HG03196 (cell line): Measurements from ENCODE around the gene FBXO41.

ENCODE experiments used
- ATAC-seq: cut with Tn5 transposase; IDR thresholded peaks from one replicate; pipeline ENCODE4 v1.9.1; 2021; ENCODE audit not compliant: unreplicated experiment

The FBXO41 gene

DNA sequence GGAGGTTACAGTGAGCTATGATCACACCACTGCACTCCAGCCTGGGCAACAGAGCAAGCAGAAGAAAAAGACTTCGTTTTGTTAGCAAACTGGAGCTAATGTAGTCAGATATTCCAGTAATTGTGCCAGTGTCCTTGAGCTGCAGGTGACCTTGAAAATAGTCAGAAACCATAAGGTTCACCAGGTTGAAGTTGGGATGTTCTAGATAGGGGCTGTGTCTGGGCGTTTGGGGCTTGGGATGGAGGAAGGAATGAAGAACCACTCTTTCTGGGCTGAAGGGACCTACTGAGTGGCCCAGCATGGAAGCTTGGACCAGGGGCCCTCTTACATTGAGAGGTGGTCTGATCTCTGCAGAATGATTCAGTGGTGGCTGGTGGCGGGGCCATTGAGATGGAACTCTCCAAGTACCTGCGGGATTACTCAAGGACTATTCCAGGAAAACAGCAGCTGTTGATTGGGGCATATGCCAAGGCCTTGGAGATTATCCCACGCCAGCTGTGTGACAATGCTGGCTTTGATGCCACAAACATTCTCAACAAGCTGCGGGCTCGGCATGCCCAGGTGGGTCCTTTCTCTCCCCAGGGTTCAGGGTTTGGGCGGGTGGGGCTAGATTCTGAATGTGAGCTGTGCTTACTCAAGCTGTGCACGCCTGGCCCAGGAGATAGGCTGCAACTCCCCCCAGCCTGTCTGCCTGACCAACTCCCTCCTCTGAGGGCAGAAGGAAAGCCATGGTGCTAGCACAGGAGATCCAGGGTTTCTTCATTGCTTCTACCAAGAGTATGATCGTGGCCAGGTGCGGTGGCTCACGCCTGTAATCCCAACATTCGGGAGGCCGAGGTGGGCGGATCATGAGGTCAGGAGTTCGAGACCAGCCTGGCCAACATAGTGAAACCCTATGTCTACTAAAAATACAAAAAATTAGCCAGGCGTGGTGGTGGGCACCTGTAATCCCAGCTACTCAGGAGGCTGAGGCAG lies 33.1 kb downstream of the FBXO41 start:
- no peak for ATAC-seq

DNA sequence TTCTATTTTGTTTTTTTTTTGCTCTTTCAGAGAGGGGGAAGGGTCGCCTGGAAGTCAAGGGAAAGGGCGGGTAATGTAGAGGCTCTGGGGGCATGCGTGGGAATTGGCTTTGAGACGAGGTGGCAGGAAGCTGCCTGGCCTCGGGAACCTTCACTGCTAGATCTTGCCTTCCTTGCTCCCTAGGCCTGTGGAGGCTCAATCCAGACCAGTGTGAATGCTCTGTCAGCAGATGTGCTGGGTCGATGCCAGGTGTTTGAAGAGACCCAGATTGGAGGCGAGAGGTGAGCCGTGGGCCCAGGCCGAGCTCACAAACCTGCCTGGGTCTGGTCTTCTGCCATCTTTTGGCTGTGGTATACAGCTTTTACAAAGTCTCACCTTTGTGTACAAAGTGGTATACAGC lies 34.6 kb downstream of the FBXO41 start:
- no peak for ATAC-seq

DNA sequence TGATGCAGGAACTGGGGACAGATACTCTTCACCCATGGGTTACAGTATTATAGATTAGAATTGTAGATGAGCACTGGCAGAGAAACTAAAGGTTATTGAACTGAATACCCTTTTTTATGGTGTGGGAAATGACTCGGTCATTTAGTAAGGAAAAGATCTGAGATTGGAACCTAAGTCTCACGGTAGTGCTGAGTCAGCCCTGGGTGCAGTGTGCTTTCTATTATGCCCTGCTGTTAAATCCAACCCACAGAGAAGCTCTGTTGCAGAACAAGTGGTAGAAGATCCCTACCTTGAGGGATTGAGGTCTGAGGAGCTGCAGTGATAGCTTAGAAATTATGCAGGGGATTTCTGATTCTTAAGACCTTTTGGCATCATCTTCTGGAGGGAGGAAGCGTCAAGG lies 37.4 kb downstream of the FBXO41 start:
- ATAC-seq: no peak

DNA sequence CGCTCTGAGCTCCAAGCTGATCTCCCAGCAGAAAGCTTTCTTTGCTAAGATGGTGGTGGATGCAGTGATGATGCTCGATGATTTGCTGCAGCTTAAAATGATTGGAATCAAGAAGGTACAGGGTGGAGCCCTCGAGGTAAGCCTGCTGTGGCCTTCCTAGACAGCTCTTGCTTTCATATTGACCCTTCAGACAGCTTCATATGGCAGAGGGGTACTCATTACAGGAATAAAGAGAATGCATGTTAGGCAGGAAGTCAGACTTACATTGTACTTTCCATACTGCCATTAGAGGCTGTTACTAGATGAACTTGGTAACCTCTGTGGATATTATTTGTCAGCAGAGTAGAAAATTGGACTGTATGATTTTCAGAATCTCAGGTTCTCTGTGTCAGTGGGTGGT lies 39.7 kb downstream of the FBXO41 start:
- no peak for ATAC-seq

DNA sequence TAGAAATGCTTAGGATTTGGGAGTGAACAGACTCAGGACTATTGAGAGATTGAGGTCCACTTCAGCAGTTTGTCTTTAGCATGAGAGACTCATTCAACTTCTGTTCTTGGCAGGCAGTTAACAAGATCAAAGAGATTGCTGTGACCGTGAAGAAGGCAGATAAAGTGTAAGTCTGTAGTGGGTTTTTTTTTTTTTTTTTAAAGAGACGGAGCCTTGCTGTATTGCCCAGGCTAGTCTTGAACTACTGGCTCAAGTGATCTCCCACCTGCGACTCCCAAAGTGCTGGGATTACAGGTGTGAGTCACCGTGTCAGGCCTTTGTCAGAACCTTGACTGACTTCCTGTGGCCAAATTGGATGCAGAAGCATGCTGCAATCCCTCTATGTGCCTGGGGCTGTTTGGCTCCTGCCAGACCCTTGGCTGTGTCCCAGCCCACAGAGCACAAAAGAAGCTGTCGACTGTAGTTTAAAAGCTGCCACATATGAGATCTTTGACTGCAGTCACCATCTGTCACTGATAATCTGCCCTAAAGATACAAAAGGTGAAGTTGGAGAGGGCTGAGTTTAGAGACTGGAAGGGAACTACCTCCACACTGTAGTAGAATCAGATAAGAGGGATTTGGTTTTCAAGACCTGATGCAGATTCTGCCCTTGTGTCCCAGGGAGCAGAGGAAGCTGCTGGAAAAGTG lies 40.3 kb downstream of the FBXO41 start:
- no peak for ATAC-seq

DNA sequence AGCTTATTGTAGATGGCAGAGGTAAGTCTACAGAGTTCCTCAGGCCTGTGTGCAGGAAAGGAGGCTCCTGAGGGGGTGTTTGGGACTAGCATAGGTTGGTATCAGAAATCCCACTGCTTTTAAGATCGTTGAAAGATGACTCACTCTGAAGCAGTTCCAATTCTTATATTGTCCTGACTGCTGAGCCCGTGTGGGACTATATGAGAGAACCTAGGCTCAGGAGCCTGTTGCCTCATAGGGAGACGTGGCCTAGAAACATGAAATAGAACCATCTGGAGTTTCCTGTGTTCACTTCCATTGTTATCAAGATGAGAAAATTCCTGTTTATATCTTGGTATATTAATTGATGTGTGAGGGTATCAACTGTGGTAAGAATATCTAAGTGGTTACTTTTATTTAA lies 44.5 kb downstream of the FBXO41 start:
- no peak for ATAC-seq

DNA sequence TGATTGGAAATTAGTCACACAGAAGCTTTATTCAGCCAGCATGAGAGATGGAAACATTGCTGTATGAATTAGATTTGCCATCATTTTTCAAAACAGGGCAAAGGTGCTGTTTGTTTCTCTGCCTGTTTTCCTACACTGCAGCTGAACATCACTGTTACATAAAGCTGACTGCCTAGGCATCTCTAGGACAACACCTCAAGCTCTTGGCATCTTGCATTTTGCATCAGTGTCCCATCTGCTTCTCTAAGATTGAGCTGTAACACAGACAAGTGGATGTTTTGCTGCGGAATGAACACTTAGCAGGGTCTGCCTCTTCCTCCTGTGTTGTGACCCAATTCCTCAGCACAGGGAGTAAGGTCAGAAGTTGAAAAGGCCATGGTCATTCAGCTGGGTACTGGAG lies 45.3 kb downstream of the FBXO41 start:
- ATAC-seq: no peak

DNA sequence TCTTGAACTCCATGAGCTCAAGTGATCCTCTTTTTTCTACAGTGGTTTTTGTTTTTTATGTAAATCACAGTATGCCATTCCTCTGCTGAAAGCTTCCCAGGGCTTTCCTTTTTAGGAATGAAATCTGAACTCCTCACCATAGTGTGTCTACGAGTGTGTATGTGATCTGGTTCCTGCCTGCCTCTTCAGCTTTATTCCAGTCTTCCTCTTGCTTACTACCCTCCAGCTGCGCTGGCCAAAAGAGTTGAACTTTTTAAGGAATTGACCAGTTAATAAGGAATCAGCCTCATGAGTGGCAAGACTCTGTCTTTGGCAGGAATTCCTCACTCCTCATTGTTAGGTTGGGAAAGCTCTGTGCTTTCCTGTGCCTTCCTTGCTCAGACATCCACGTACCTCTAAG lies 46.1 kb downstream of the FBXO41 start:
- ATAC-seq: no peak

DNA sequence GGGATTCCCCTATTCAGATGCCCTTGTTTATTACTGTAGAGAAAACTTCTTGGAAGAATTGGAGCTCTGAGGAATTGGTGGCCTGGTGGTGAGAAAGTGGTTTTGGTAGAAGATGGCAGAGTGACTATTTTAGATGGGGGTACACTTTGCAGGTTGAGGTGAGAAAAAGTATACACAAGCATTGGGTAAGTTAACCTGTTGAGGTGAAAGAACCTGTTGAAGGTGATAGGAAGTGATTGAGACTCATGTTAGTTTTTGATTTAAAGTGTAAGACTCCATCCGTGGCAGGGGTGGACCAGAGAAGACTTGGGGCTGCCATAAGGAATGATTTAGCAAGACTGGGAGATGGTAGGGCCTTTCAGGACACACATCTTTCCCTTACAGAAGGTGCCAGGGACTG lies 47.1 kb downstream of the FBXO41 start:
- no peak for ATAC-seq

DNA sequence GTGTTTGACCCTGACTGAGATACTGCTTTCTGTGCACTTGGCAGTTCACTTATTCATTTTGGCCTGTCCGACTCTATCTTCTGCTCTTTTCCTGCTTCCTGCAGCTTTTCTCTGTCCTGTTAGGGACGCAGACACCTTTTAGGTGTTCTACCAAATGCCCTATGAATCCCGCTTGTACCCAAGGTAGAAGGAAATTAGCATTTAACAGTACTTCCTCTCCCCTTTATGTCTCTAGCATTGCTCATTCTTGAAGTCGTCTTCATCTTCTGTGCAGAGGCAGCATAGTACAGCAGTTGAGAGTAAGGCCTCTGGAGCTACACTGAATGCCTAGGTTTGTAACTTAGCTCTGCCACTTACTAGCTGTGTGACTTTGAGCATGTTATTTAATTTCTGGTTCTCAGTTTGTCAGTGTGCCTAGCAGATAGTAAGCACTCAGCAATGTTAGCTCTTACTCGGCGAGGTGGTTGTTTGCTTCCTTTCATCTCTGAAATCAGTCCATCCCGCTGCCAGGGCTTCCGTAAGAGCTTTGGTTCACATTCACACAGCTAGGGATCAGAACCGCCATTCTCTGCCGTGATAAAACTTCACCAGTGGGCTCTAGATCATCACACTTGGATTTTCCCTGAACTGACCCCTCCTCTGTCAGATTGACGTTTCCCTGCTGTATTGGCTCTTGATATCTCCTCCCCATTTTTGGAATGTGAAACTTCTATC lies 48.8 kb downstream of the FBXO41 start:
- no peak for ATAC-seq

DNA sequence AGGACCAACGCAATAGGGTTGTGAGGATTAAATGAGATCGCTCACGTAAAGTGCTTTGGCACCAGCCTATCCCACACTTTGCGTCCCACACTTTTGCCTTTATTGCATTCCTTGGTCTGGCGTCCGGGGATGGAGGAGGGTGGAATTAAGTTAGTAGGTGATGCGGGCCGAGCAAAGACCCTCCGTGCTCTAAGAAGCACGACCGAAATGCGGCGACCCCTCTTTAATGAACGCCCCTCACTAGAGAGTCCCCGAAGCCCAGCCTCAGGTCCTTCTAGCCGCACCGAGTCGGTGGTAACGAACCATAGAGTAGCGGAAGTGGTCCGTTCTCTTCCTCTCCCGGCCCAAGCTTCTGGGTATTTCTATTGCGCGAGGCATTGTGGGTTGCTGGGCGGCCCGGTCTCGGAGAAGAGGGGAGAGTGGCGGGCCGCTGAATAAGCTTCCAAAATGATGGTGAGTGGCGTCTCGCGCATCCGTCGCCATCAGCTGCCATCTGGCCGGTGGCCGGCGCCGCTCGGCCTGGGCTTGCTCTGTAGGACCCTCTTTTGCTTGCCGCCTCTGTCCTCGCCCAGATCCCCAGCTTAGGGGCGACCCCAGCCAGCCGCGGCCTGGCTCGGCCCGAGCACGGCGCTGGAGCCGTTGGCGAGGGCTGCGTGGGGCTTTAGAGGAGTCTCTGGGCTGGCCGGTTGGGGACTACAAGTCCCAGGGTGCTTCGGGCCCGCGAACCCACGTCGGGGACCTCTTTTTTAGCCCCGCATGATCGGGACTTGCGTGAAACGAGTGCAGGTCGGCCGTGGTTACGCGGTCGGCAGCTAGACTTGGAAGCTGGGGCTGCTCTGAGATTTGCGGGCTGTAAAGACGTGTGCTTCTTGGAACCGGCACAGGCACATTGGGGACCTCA lies 50.1 kb downstream of the FBXO41 start, which contains the start of gene CCT7:
Gene CCT7 (plus strand): TSS at position 377 of the 901 bp plus-strand sequence. CDS start 71 bp downstream, at position 448.
- ATAC-seq: peak; percentile 64

DNA sequence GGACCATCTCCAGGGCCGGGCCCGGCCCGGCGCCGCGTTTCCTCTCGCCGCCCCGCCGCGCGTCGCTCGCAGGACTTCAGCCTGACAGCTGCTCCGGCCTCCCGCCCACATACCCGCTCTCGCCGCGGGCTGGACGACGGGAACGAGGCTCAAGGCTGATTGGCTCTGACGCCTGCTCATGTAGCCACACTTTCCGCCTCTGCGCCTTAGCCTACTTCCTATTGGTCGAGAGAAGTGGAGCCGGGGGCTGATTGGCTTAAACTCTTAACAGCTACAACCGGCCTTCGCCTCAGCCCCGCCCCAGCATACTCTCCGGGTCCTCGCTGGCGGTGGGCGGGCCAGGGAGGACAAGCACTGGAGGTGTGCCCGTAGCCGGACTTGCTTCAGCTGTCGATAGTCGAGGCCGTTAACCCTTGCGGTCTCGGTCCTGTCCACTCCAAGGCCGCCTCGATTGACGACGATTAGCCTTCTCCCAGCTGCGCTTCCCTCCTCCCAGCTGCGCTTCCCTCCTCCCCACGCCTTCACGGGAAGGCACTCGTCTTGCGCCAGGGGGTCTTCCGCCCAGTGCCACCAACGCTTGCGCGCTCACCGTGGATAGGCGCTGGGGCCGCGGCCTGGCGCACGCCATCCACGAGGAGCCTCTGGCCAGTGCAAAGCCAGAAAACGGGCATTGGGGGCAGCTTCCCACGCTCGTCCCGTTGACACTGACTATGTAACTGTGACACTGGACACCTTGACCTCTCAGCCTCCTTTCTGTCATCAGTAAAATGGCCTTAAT lies 50.9 kb downstream of the FBXO41 start, which contains the start of gene PRADC1:
Gene PRADC1 (minus strand): TSS at position 86 of the 778 bp plus-strand sequence. CDS start 79 bp downstream, at position 7.
- peak; percentile 88 for ATAC-seq

DNA sequence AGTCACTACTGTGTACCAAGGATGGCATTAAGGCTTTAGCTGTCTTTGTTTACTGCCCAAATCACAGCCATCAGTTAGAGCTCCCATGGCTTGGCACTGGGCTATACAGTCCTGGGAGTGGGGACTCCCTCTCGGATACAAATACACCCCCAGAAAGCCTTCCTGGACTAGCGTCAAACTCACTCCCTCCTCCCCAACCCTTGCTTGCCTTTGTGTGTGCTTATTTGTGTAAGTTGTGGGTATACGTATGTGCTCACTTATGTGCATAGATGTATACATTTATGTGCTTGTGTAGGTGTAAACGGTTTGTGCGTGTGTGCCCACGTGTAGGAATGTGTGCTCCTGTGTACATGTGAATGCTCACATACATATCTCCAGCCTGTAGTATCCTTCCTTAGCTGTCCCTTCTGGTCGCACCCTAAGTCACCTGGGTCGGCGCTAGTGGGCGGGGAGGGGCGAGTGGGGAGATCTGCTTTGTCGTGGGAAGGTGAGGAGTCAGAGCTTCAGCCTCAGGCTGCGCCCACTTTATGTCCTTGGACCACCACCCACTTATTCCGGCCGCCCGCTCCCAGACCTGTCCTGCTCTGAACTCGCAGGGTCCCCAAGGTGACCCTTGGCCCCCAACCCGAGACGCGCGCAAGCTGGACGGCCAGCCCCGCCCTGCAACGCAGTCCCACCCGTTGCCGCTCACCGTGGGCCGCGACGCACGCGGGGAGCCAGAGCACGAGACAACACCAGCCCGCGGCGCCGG lies 51.7 kb downstream of the FBXO41 start:
- peak; percentile 13 for ATAC-seq

DNA sequence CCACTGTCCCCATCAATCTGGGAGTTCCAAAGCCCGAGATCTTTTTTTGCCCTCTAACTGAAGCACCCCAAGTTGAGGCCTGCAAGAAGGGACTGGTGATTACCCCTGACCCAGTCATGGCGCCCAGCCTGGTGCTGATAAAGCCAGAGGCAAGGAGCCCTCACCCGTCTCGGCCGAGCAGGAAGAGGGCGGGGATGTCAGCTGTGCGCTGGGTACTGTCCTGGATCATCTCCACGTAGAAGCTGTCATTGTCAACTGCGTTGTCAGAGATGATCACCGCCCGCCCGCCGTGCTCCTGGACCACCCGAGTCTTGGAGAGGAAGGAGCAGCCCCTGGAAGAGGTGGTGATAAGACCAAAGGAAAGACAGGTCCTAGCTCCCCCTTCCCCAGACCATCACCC lies 55.6 kb downstream of the FBXO41 start:
- ATAC-seq: no peak

DNA sequence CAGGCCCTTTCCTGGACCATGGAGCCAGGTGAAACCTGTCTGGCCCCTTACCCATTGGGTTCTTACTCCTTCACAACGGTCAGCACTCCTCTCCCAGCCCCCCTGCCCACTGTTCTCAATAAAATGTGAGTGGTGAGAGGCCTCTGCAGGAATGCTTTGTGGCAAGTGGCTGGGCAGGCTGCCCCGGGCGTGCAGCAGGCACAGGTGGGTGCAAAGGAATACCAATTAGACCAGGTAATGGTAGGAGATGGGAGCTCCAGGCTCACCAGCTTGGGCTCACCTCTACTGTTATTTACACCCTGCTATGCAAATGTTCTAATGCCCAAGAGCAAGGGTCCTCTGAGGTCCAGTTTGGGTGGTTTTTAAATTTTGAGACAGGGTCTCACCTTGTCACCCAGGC lies 57.2 kb downstream of the FBXO41 start:
- ATAC-seq: no peak

DNA sequence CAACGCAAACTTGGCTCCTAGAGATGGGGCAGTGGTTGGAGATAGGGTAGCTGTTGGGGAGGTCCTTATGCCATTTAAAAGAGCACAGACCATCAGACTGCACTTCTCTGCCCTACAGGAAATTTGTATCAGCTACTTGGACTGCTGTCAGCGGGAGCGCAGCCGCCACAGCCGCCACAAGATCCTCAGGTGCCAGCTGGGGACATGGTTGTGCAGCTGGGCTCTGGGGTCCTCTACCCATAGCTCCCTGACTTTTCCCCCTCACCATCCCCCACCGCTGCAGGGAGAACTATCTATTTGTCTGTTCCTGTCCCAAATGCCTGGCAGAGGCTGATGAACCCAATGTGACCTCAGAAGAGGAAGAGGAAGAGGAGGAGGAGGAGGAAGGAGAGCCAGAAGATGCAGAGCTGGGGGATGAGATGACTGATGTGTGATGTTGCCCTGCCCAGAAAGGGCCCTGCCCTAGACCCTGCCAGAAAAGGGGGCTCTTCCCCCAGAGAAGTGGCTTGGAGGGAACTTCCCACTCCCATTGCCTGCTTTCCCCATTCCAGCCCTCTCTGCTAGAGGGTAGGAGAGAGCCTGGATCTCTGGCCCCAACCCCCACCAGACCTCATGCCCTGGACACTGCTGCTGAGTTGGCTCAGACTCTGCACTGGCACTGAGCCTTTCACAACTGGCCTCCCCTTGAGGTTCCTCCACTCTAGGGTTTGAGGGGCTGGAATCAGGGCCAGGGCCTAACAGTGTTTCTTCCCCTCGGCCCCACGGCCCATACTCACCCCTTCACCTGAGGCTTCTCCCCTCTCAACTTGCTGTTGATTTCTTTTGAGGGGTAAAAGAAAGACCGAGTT lies 58.5 kb downstream of the FBXO41 start:
- no peak for ATAC-seq

DNA sequence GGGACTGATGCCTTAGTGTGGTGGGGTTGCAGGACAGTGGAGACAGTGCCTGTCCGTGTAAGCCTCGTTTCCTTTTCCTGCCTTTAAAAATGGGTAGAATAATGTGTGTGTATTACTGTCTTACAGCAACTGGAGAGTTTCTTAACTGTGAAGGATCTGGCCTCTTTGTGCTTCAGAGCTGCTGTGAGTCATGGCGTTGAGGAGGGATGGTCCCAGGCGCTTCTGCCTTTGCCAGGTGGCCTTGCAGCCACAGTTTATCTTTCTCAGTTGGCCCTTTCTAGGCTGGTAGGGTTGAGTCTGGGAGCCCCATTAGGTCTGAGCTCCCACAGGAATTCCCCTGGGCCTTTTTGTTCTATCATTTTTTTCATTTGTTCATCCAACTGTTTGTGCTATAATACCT lies 60.5 kb downstream of the FBXO41 start:
- no peak for ATAC-seq

DNA sequence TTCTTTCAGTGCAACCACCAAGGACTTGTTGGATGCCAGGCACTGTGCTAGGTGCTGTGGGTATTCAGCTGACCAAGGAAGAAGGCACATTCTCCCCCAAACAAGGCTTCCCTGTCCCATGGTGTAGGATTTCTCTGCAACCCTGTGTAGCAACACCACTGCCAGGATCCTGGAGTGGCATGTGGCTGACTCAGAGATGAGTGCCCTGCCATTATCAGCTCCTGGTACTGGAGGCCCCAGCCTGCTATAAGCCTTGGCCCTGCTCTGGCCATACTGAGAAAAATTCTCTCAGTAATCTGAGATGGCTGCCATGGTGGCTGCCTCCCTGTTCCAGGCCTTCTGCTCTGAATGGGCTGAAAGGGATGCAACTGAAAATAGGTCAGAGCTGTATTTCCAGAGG lies 66.0 kb downstream of the FBXO41 start:
- ATAC-seq: no peak
